Stimulated activated naive B cell treated with anti-CD40 and anti-IgM and Interleukin-4, amounts not matched to agents 10 μg/mL and 1 μg/mL and 100 μg/mL, for 72 hours (primary cell): Measurements from ENCODE around the gene KCNG4.

ENCODE experiments used
- ATAC-seq, 2 donors: fragments of 150-1000 bp; cut with Tn5 transposase; replicated peaks; 2 replicates each; pipeline ENCODE4 v1.10.0; 2021; ENCODE audit warnings: moderate library complexity in 1 of 2
- DNase-seq: peaks from one replicate; pipeline ENCODE4 v3.0.0; 2021
- H3K27ac Mint-ChIP-seq: one replicate; pipeline ENCODE4 v1.8.0; 2022; ENCODE audit warnings: mild to moderate bottlenecking, mixed read lengths
- H3K27me3 Mint-ChIP-seq, 2 donors: one replicate each; pipeline ENCODE4 v1.8.0; 2022; ENCODE audit warnings: mixed read lengths in 2 of 2
- H3K36me3 Mint-ChIP-seq, 2 donors: one replicate each; pipeline ENCODE4 v1.8.0; 2022; ENCODE audit warnings: mixed read lengths in 2 of 2, mild to moderate bottlenecking in 1 of 2
- H3K4me1 Mint-ChIP-seq, 2 donors: one replicate each; pipeline ENCODE4 v1.8.0; 2022; ENCODE audit warnings: mixed read lengths in 2 of 2, mild to moderate bottlenecking in 1 of 2
- H3K4me3 Mint-ChIP-seq, 2 donors: one replicate each; pipeline ENCODE4 v1.8.0; 2022; ENCODE audit warnings: mild to moderate bottlenecking in 2 of 2, mixed read lengths in 2 of 2, moderate library complexity in 1 of 2
- H3K9me3 Mint-ChIP-seq, 2 donors: one replicate each; pipeline ENCODE4 v1.8.0; 2022; ENCODE audit warnings: mixed read lengths in 2 of 2, mild to moderate bottlenecking in 1 of 2

KCNG4 gene

DNA sequence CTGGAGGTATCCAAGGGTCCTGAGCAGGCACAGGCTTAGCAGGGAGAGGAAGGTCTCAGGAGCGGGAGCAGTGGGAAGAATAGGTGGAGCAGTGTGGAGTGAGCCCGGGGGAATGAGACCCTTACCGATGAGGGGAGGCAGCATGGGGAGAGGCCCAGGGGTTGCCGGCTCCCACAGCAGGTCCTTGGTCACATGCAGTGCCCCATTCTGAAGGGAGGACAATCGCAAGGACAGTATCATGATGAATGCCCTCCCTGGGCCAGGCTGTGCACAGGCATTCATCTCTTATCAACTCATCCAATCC, 56.3 kb downstream of the KCNG4 start:
- DNase-seq (no peak), ATAC-seq (no peak)
- Mint-ChIP-seq H3K4me3 (no peak overlapping the region), H3K4me1 (peaks cover 16 to 25% of the 10 kb centered on the region in 2 donors), H3K27ac (peak overlapping the region; percentile 59), H3K27me3 (no peaks in the 10 kb centered on the region), H3K36me3 (peaks cover 32 to 47% of the 10 kb centered on the region in 2 donors), H3K9me3 (no peaks in the 10 kb centered on the region)

DNA sequence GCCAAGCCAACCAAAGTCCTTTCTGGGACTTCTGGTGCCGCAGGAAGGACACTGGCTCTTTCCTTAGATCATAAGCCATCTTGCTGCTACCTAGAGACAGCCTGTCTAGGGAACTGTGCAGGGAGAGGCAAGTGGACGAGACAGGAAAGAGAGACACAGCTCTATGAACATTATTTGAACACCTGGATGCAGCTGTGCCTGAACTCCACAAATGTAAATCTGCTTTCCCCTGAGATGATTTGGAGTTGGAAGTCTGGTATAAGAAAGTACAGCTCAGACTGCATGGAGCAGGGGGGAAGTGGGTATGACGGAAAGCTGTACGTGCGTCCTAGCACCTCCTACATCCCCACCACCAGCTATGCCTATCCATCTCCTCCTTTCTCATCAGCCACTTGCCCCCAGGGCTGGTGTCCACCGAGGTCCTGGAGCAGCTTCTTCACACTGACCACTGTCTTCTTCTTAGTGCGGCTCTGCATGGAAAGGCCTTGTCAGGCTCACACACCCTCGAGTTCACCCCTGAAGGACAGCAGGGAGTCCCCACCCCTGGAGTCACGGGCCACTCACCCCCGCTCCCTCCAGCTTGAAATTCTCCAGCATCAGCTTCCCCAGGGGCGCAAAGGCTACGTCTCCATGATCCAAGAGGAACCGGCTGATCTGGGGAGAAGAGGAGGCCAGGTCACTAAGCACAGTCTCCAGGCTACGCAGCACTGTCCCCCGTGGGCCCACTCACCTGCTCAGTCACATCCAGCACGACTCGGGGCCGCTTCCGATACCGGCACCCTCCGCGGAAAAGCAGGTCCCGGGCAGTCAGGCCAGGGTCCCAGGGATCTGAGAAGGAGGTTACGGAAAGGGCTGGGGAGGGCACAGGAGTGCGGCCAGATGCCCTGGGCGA, 56.9 kb downstream of the KCNG4 start:
- peaks cover 18 to 31% of the 10 kb centered on the region in 2 donors for H3K4me1 Mint-ChIP-seq
- ATAC-seq (no peak), DNase-seq (no peak)
- no peak overlapping the region for H3K4me3 Mint-ChIP-seq
- peak overlapping the region; percentile 59 for H3K27ac Mint-ChIP-seq
- H3K27me3 Mint-ChIP-seq = no peaks in the 10 kb centered on the region
- H3K9me3 Mint-ChIP-seq = no peaks in the 10 kb centered on the region
- peaks cover 36 to 53% of the 10 kb centered on the region in 2 donors for H3K36me3 Mint-ChIP-seq

DNA sequence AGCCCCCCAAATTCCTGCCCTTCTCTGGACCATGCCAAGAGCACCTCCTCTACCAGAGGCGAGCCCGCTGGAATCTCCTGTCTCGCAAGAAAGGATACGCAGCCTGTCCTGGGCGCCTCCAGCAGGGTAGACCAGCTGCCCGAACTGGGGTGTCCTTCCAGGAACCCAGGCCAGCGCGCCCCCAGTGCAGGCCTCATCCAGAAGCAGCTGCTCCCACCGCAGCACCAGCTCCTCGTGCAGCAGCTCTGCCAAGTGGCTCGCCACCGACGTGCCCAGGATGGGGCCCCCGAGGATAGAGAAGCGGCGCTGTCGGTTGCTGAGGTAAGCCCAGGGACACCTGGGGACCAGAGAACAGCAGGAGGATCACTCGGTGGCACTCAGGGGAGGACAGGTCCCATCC, 57.7 kb downstream of the KCNG4 start:
- H3K9me3 Mint-ChIP-seq = no peaks in the 10 kb centered on the region
- peaks cover 20 to 37% of the 10 kb centered on the region in 2 donors for H3K4me1 Mint-ChIP-seq
- H3K27ac Mint-ChIP-seq = no peak overlapping the region
- H3K4me3 Mint-ChIP-seq = no peak overlapping the region
- ATAC-seq (no peak), DNase-seq (no peak)
- no peaks in the 10 kb centered on the region for H3K27me3 Mint-ChIP-seq
- H3K36me3 Mint-ChIP-seq = peaks cover 36 to 57% of the 10 kb centered on the region in 2 donors

DNA sequence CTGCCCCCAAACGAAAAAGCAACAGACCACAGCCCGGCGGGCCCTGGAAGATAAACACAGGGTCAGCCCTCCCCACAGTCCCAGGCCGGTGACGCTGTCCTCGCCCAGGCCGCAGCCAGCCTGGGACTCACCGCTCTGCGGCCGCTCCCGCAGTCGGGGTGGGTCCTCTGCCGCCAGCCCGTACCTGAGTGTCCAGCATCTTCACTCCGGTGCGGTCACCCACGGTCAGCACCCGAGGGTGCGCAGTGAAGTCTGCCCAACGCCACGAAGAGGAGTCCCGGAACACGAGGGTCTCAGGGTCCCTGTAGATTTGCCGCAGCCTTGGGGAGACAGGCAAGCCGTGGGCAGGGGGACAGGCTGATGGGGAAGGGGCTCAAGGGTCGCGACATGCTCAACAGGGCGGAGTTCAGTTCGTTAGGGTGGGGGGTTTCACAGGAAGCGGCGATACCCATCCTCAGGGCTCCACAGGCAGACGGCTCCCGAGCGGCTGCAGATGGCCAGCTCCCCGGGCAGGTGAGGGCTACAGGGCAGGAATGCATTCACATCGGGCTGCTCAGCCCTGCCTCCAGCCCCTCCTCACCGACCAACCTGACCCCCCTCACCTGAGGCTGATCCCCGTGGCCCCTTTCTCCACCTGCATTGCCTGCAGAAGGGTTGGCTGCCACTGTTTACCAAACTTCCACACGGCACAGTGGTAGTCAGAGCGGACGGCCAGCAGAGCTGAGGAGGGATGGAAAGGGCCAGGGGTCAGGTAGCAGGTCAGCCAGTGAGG, 58.5 kb downstream of the KCNG4 start:
- no peak for DNase-seq
- peaks cover 34 to 54% of the 10 kb centered on the region in 2 donors for H3K36me3 Mint-ChIP-seq
- H3K27me3 Mint-ChIP-seq = no peaks in the 10 kb centered on the region
- H3K27ac Mint-ChIP-seq = peak overlapping the region; percentile 56
- peaks cover 18 to 37% of the 10 kb centered on the region in 2 donors for H3K4me1 Mint-ChIP-seq
- no peaks in the 10 kb centered on the region for H3K9me3 Mint-ChIP-seq
- ATAC-seq = no peak
- no peak overlapping the region for H3K4me3 Mint-ChIP-seq

DNA sequence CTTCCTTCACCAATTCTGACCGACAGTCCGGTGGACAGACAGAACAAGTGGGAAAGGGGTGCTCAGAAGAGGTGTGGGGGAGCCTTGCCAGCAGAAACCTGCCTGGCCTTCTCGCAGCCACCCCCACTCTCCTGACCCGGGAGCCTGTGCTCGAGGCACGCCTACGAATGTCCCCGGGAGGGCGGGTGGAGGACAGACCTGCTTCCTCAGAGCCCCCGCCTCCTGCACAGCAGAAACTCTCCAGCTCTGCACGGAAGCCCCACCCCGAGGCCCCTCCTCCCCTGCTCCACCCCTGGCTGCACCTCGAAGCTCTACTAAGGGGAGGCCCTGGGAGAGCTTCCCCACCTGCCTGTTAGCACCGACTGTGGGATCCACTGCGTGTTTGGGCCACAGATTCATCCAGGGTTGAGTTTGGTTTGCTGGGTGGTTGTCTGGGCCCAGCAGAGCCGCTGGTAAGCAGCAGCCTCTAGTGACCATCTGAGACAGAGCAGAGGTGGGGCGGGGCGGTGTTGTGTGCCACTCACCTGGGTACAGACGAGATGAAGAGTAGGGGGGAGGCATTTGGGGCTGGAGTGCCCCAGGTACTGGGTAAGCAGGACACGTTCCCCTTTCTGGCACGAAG, 59.2 kb downstream of the KCNG4 start:
- ATAC-seq (no peak), DNase-seq (no peak)
- Mint-ChIP-seq H3K4me3 (no peak overlapping the region), H3K9me3 (no peaks in the 10 kb centered on the region), H3K27me3 (no peaks in the 10 kb centered on the region), H3K27ac (peak overlapping the region; percentile 56), H3K4me1 (peaks cover 19 to 36% of the 10 kb centered on the region in 2 donors), H3K36me3 (peaks cover 34 to 54% of the 10 kb centered on the region in 2 donors)

DNA sequence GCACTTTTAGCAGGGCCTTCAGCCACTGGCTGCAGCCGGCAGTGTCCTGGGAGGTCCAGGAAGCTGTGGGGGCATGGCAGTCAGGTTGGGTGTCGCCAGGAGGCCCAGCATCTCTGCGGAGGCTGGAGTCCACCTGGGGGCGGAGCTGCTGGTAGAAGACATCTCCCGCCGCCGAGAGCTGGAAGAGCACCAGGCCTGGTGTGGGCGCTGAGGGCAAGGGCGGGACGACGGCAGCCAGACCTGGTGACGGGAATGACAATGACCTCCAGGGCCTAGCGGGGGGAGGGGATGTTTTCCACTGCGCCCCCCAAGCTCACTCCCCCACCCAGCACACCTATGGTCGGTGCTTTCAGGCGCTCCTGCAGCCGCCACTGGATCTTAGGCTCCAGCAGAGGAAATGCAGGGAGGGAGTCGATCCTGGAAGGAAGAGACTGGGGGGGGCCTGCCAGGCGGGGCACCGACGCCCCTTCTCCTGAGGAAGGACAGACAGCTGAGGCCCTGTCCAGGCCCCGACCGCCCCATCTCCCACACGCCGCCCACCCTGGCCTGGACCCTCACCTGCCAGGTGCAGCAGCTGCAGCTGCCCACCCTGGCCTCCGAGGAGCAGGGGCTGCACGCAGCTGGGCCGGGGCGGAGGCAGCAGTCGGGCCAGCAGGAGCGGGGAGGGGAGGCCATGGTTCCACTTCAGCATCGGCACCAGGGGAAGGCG, 60.0 kb downstream of the KCNG4 start:
- ATAC-seq = no peak
- Mint-ChIP-seq H3K9me3 (no peaks in the 10 kb centered on the region), H3K4me1 (peaks cover 20 to 35% of the 10 kb centered on the region in 2 donors), H3K4me3 (no peak overlapping the region), H3K27ac (no peak overlapping the region), H3K27me3 (peaks cover 0 to under 1% of the 10 kb centered on the region in 2 donors), H3K36me3 (peaks cover 27 to 48% of the 10 kb centered on the region in 2 donors)
- DNase-seq = no peak

DNA sequence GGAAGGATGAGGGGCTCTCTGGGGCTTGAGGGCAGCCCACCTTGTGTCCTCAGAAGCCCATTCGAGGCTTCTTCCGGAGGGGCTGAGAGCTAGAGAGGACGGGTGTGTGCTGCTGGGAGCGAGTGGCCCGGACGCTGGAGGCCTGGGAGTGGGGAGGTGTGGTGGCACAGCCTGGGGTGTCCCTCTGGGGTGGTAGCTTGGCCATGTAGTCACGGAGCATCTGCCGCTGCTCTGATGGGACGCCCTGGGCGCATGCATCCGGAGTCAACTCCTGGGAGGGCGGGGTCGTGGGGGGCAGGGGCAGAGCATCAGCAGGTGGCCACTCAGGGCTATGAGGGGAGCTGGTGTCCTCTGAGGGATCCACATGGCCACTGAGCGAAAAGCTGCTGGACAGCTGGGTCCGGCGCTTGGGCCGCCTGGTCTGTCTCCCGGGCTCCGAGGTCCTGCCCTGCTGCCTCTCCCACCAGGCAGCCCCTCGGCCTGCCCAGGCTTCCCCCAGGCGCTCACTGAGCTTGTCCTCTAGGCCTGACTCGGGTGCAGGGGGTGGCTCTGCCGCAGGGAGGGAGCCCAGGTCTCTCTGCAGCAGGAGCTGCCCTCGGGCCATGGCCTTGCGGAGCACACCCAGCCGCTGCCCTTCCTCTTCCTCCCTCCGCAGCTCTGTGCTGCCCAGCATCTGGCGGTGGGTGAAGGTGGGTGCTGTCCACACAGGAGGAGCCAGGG, 60.8 kb downstream of the KCNG4 start:
- ATAC-seq (no peak), DNase-seq (no peak)
- Mint-ChIP-seq H3K4me3 (no peak overlapping the region), H3K27ac (no peak overlapping the region), H3K27me3 (peaks cover 0 to 4% of the 10 kb centered on the region in 2 donors), H3K9me3 (no peaks in the 10 kb centered on the region), H3K36me3 (peaks cover 24 to 41% of the 10 kb centered on the region in 2 donors), H3K4me1 (peaks cover 15 to 28% of the 10 kb centered on the region in 2 donors)

DNA sequence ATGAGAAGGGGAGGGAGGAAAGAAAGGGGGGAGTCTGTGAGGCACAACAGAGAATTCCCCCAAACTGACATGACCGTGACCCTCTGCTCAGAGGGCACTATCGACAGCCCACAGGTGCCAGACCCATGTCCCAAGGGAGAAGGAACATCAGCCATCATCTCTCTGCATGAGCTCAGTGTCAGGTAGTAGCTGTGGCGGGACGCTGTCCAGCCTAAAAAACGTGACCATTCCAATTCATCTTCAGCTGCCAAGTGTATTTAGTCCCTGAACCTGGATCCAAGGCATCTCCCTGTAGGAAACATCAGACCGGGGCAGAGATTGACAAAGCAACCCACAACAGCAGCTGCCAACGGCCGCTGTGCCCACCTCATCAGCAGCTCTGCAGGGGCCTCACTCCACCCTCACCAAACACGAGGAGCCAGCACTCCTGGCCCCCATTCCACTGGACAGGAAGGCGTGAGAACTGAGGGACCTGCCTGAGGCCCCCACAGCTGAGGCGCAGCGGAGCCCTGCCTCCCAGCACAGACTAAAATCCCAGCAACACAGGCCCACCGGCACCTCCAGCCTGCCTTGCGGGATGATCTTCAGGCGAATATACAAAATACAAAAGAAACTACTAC, 61.6 kb downstream of the KCNG4 start:
- Mint-ChIP-seq H3K4me3 (no peak overlapping the region), H3K36me3 (peaks cover 19 to 35% of the 10 kb centered on the region in 2 donors), H3K27ac (no peak overlapping the region), H3K9me3 (no peaks in the 10 kb centered on the region), H3K4me1 (peaks cover 13 to 25% of the 10 kb centered on the region in 2 donors), H3K27me3 (peaks cover 0 to 4% of the 10 kb centered on the region in 2 donors)
- ATAC-seq (no peak), DNase-seq (no peak)

DNA sequence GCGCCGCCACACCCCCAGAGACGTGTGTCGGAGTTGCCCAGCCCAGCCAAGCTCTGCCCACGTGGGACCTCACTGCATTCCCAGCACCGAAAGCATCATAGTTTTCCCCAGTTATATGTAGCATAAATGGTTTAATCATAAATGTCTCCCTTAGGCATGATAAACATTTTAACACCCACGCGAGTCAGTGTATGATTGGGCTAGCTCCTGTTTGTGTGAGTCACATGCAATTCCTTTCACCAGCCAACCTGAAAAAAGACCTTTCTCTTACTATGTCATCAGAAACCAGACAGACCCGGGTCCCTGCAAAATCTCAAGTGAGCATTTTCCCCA, 62.1 kb downstream of the KCNG4 start:
- Mint-ChIP-seq H3K9me3 (no peaks in the 10 kb centered on the region), H3K27ac (peak overlapping the region; percentile 2), H3K4me1 (peaks cover 12 to 25% of the 10 kb centered on the region in 2 donors), H3K27me3 (peaks cover 4% of the 10 kb centered on the region in 2 donors), H3K4me3 (no peak overlapping the region), H3K36me3 (peaks cover 14 to 30% of the 10 kb centered on the region in 2 donors)
- ATAC-seq (no peak), DNase-seq (no peak)

DNA sequence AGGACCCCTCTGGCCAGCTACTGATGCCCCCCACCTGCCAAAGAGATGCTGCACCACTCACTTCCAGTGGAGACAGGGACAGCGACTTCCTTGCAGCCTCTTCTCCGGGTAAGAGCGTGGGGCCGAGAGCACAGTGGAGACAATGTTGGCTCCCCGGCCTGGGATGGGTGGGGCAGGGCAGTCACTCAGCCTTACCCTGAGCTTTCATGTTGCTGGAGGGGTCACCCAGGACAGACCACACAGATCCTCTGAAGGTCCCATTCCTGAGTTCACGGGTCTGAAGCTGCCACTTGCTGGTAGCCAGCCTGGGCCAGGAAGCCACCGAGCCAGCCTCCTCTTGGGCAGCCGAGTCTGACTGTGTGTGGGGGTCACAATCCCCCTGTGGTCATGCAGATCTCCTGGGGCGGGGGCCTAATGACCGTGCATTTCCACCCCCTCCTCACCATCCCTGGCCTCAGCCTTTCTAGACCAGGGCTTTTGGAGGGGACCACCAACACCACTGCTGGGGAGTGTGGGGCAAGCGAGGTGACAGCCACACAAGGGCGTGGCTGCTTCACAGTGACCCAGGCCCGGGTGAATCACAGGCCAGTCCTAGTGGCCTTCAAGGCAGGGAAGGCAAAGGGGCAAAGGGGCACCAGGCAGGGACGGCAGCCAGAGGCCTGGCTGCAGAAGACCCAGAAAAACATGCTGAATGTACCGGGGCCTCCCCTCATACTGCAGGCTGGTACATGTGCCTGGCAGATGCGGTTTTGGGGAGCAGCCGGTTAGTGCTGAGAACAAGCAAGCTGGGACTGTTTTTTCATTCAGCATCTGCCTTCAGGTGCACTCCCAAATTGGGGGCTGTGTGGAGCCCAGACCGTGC, 63.4 kb downstream of the KCNG4 start:
- peak overlapping the region in 1 of 2 donors; percentile 51 for H3K4me3 Mint-ChIP-seq
- ATAC-seq (no peak), DNase-seq (no peak)
- H3K27ac Mint-ChIP-seq = no peak overlapping the region
- H3K27me3 Mint-ChIP-seq = peaks cover 4 to 11% of the 10 kb centered on the region in 2 donors
- peaks cover 10 to 23% of the 10 kb centered on the region in 2 donors for H3K36me3 Mint-ChIP-seq
- peaks cover 12 to 25% of the 10 kb centered on the region in 2 donors for H3K4me1 Mint-ChIP-seq
- no peaks in the 10 kb centered on the region for H3K9me3 Mint-ChIP-seq

DNA sequence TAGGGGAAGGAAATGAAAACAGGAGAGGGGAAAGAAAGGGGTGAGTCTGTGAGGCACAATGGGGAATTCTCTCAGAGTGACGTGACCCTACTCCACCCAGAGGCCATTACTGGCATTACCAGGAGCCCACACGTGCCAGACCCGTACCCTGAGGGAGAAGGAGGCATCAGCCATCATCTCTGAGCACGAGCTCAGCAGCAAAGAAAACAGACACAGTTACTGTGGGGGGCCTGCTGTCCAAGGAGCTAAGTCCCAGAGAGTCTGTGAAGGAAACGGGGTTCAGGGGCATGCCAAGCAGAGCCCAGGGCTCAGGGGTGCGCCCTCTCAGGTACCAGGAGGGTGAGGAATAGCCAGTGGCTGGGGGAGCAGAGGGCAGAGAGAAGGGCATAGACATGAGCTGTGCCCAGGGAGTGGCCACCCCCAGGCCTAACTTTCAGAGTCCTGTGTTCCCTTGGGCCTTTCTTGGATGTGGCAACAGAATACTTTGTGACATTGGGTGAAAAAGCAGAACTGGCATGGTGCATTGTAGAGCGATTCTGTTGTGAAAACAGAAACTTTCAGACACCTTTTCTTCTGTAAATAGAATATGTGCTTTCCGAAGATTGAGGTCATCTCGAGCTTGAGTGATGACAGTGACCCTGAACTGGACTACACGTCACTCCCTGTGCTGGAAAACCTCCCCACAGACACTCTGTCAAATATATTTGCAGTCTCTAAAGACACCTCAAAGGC, 64.3 kb downstream of the KCNG4 start:
- Mint-ChIP-seq H3K36me3 (peaks cover 7 to 16% of the 10 kb centered on the region in 2 donors), H3K9me3 (no peaks in the 10 kb centered on the region), H3K4me3 (peak overlapping the region; percentile 30 to 64), H3K4me1 (peaks cover 12 to 25% of the 10 kb centered on the region in 2 donors), H3K27ac (peak overlapping the region; percentile 44), H3K27me3 (peaks cover 4 to 11% of the 10 kb centered on the region in 2 donors)
- ATAC-seq = peak; percentile 90
- DNase-seq = peak; percentile 58

DNA sequence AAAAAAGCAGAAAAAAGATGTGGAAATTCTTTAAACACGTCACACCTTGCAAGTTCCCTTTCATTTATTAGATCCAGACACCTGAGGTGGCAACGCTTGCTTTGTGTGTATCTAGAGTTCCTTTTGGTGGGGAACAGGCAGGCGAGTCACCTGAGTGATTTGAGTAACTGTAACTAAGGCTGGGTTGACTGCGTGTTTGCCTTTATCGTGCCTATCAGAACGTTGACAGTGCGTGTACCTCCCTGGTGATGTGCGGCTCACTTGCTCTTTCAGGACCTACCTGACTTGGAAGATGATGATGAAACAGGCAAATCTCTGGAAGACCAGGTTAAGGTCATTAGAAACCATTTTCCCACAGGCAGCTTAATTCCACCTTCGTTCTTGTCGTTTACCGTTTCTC, 65.4 kb downstream of the KCNG4 start:
- H3K27ac Mint-ChIP-seq = no peak overlapping the region
- H3K27me3 Mint-ChIP-seq = peaks cover 12 to 21% of the 10 kb centered on the region in 2 donors
- H3K9me3 Mint-ChIP-seq = no peaks in the 10 kb centered on the region
- no peak for DNase-seq
- H3K4me3 Mint-ChIP-seq = no peak overlapping the region
- ATAC-seq = no peak
- peaks cover 7 to 14% of the 10 kb centered on the region in 2 donors for H3K36me3 Mint-ChIP-seq
- H3K4me1 Mint-ChIP-seq = peaks cover 12 to 25% of the 10 kb centered on the region in 2 donors
